ENCODE data around the gene DSG2.

- TF ChIP-seq CTCF (IDR thresholded peaks at IDR 0.05; ENCODE audit: insufficient read depth, low read length, poor library complexity, severe bottlenecking) (no peak), EZH2phosphoT487 (conservative IDR thresholded peaks at IDR 0.05; ENCODE audit: low read length) (no peak)
These were observed 78.7 kb downstream of the DSG2 start for GRCh38 chr18:31576670-31577069.
